SU-DHL-6 (cell line): ENCODE results near the gene OLFM1.

Source experiments
- H2AFZ ChIP-seq: fragments of 200-600 bp; sonication (generic); 2 replicates; pipeline ENCODE4 v1.6.1; 2014; ENCODE audit warnings: low read depth, mild to moderate bottlenecking, moderate library complexity, mixed read lengths, antibody characterized with exemption, low read length; ENCODE audit not compliant: severe bottlenecking
- H3F3A ChIP-seq: fragments of 200-600 bp; shearing (Covaris generic); 2 replicates; pipeline ENCODE4 v1.6.0; 2016; ENCODE audit warnings: antibody characterized with exemption, mild to moderate bottlenecking; ENCODE audit not compliant: insufficient read depth
- H3K27ac ChIP-seq: fragments of 200-600 bp; sonication (generic); 2 replicates; pipeline ENCODE4 v1.5.1; 2016; ENCODE audit warnings: low read depth, mild to moderate bottlenecking, low read length, moderate library complexity, mixed read lengths
- H3K27me3 ChIP-seq: fragments of 200-600 bp; sonication (generic), shearing (Covaris generic); 2 replicates; pipeline ENCODE4 v1.6.0; 2014; ENCODE audit warnings: mild to moderate bottlenecking, low read length
- H3K36me3 ChIP-seq: fragments of 200-600 bp; sonication (generic); 2 replicates; pipeline ENCODE4 v1.6.1; 2014; ENCODE audit warnings: mild to moderate bottlenecking, low read length, mixed read lengths
- H3K4me2 ChIP-seq: fragments of 300-600, 200-600 bp; shearing (Covaris generic), sonication (generic); 2 replicates; pipeline ENCODE4 v1.6.0; 2014; ENCODE audit warnings: low read length, low read depth, mild to moderate bottlenecking; ENCODE audit not compliant: poor library complexity, severe bottlenecking
- H3K4me3 ChIP-seq: fragments of 200-600 bp; sonication (generic); 2 replicates; pipeline ENCODE4 v1.5.1; 2014; ENCODE audit warnings: antibody characterized with exemption, low read length, mild to moderate bottlenecking, mixed read lengths; ENCODE audit not compliant: insufficient read depth, poor library complexity, severe bottlenecking
- H3K79me2 ChIP-seq: fragments of 200-600 bp; sonication (generic); 2 replicates; pipeline ENCODE4 v1.6.1; 2014; ENCODE audit warnings: mild to moderate bottlenecking, low read length, moderate library complexity; ENCODE audit not compliant: insufficient read depth
- H3K9ac ChIP-seq: fragments of 200-600 bp; sonication (generic); 2 replicates; pipeline ENCODE4 v1.7.0; 2014; ENCODE audit warnings: mild to moderate bottlenecking, low read length
- H3K9me2 ChIP-seq: fragments of 200-600 bp; sonication (generic); replicated peaks from 2 replicates; pipeline ENCODE4 v1.6.1; 2014; ENCODE audit warnings: low read length; ENCODE audit not compliant: insufficient read depth
- H3K9me3 ChIP-seq: fragments of 200-600 bp; sonication (generic); 2 replicates; pipeline ENCODE4 v1.6.1; 2014; ENCODE audit warnings: low read length, mixed read lengths; ENCODE audit not compliant: insufficient read depth
- H4K20me1 ChIP-seq: fragments of 200-600 bp; sonication (generic); 2 replicates; pipeline ENCODE4 v1.6.1; 2014; ENCODE audit warnings: low read depth, mild to moderate bottlenecking, antibody characterized with exemption, low read length, moderate library complexity, mixed read lengths
- CTCF ChIP-seq: fragments of 200-600 bp; sonication (generic); IDR thresholded peaks from one replicate; pipeline ENCODE4 v1.5.1; 2017; ENCODE audit warnings: antibody characterized with exemption, mild to moderate bottlenecking, low read length, moderate library complexity; ENCODE audit not compliant: insufficient read depth, poor library complexity, severe bottlenecking
- EZH2phosphoT487 ChIP-seq: fragments of 200-600 bp; sonication (generic), shearing (Covaris generic); conservative IDR thresholded peaks from 2 replicates; pipeline ENCODE4 v1.6.1; 2018; ENCODE audit warnings: mild to moderate bottlenecking, antibody characterized with exemption, low read length, moderate library complexity, mixed read lengths

OLFM1 gene

GRCh38 chr9:135130207-135130976 is 42.9 kb downstream of the OLFM1 start:
- H4K20me1 ChIP-seq, result no peaks in the 10 kb centered on the region
- TF ChIP-seq EZH2phosphoT487, result no peak
- TF ChIP-seq CTCF, result no peak
- no peaks in the 10 kb centered on the region for H3K79me2 ChIP-seq
- no peaks in the 10 kb centered on the region for H3K36me3 ChIP-seq
- no peaks in the 10 kb centered on the region for H3K9me2 ChIP-seq
- H3K4me2 ChIP-seq, result no peak overlapping the region
- H3K27me3 ChIP-seq, result no peaks in the 10 kb centered on the region
- no peaks in the 10 kb centered on the region for H3F3A ChIP-seq
- H2AFZ ChIP-seq, result no peak overlapping the region
- H3K9ac ChIP-seq, result no peak overlapping the region
- 0 out of 2 replicates have a peak, but pooled peaks cover 2% of the 10 kb centered on the region for H3K9me3 ChIP-seq
- no peak overlapping the region for H3K4me3 ChIP-seq
- no peak overlapping the region for H3K27ac ChIP-seq

GRCh38 chr9:135131488-135131887 is 44.0 kb downstream of the OLFM1 start:
- H3K9ac ChIP-seq, result no peak overlapping the region
- H3K27me3 ChIP-seq, result no peaks in the 10 kb centered on the region
- H3F3A ChIP-seq, result no peaks in the 10 kb centered on the region
- no peak overlapping the region for H3K4me3 ChIP-seq
- H3K9me3 ChIP-seq, result 0 out of 2 replicates have a peak, but pooled peaks cover 2% of the 10 kb centered on the region
- no peak overlapping the region for H2AFZ ChIP-seq
- no peaks in the 10 kb centered on the region for H4K20me1 ChIP-seq
- TF ChIP-seq CTCF (no peak), EZH2phosphoT487 (no peak)
- H3K79me2 ChIP-seq, result no peaks in the 10 kb centered on the region
- H3K27ac ChIP-seq, result no peak overlapping the region
- H3K4me2 ChIP-seq, result no peak overlapping the region
- no peaks in the 10 kb centered on the region for H3K9me2 ChIP-seq
- no peaks in the 10 kb centered on the region for H3K36me3 ChIP-seq

GRCh38 chr9:135132008-135132407 is 44.5 kb downstream of the OLFM1 start:
- H3K4me3 ChIP-seq, result no peak overlapping the region
- no peak overlapping the region for H3K4me2 ChIP-seq
- no peak overlapping the region for H3K9ac ChIP-seq
- no peak overlapping the region for H2AFZ ChIP-seq
- H3K9me3 ChIP-seq, result 0 out of 2 replicates have a peak, but pooled peaks cover 2% of the 10 kb centered on the region
- no peaks in the 10 kb centered on the region for H3K36me3 ChIP-seq
- H4K20me1 ChIP-seq, result no peaks in the 10 kb centered on the region
- H3F3A ChIP-seq, result no peaks in the 10 kb centered on the region
- H3K79me2 ChIP-seq, result no peaks in the 10 kb centered on the region
- H3K9me2 ChIP-seq, result no peaks in the 10 kb centered on the region
- TF ChIP-seq CTCF (no peak), EZH2phosphoT487 (no peak)
- no peak overlapping the region for H3K27ac ChIP-seq
- no peaks in the 10 kb centered on the region for H3K27me3 ChIP-seq
